ENCODE data around the gene ZNF80.
A peak's percentile ranks its signal among the peaks of the same experiment; 100 is the strongest.
"Not testable (repeated sequence)": the region's sequence is repeated elsewhere in the genome, so short reads cannot be mapped to it uniquely, and the experiment has no call there.

ZNF80 gene

GRCh38 chr3:114237478-114237877 is at the start of gene ZNF80:
ZNF80 (minus strand) TSS chr3:114237578; CDS start chr3:114237074, 504 bp downstream.
- DNase-seq (ENCODE audit: low read depth in 2 of 2): not testable (repeated sequence)

- DNase-seq (ENCODE audit: low read depth in 2 of 2): no peak
Measured at GRCh38 chr3:114286266-114286665, 48.9 kb upstream of the ZNF80 start.

- DNase-seq (ENCODE audit: low read depth in 2 of 2): no peak
Measured at GRCh38 chr3:114285648-114286230, 48.4 kb upstream of the ZNF80 start.

- no peak for DNase-seq (ENCODE audit: low read depth in 2 of 2)
Measured at GRCh38 chr3:114284644-114285043, 47.3 kb upstream of the ZNF80 start.

- DNase-seq (ENCODE audit: low read depth in 2 of 2): not testable (repeated sequence)
Measured at GRCh38 chr3:114276856-114277255, 39.5 kb upstream of the ZNF80 start.

GRCh38 chr3:114274929-114275328 is 37.6 kb upstream of the ZNF80 start:
- DNase-seq (ENCODE audit: low read depth in 2 of 2): no peak

- no peak for DNase-seq (ENCODE audit: low read depth in 2 of 2)
Measured at GRCh38 chr3:114272271-114272670, 34.9 kb upstream of the ZNF80 start.

- DNase-seq (ENCODE audit: low read depth in 2 of 2): no peak
Measured at GRCh38 chr3:114270019-114270418, 32.6 kb upstream of the ZNF80 start.

- no peak for DNase-seq (ENCODE audit: low read depth in 2 of 2)
Measured at GRCh38 chr3:114260152-114260551, 22.8 kb upstream of the ZNF80 start.

GRCh38 chr3:114259566-114259965 is 22.2 kb upstream of the ZNF80 start:
- DNase-seq (ENCODE audit: low read depth in 2 of 2): no peak

GRCh38 chr3:114253505-114253904 is 16.1 kb upstream of the ZNF80 start:
- DNase-seq (ENCODE audit: low read depth in 2 of 2): no peak

- DNase-seq (ENCODE audit: low read depth in 2 of 2): no peak
Measured at GRCh38 chr3:114252954-114253353, 15.6 kb upstream of the ZNF80 start.

GRCh38 chr3:114242947-114243346 is 5.6 kb upstream of the ZNF80 start:
- DNase-seq (ENCODE audit: low read depth in 2 of 2): no peak

- no peak for DNase-seq (ENCODE audit: low read depth in 2 of 2)
Measured at GRCh38 chr3:114241262-114241661, 3.9 kb upstream of the ZNF80 start.

- not testable (repeated sequence) for DNase-seq (ENCODE audit: low read depth in 2 of 2)
Measured at GRCh38 chr3:114238146-114238785, 888 bp upstream of the ZNF80 start.

GRCh38 chr3:114235431-114235830 is 1.9 kb downstream of the ZNF80 start:
- DNase-seq (ENCODE audit: low read depth in 2 of 2): no peak

GRCh38 chr3:114234745-114235144 is 2.6 kb downstream of the ZNF80 start:
- DNase-seq (ENCODE audit: low read depth in 2 of 2): no peak

GRCh38 chr3:114231616-114232015 is 5.8 kb downstream of the ZNF80 start:
- DNase-seq (ENCODE audit: low read depth in 2 of 2): no peak

- no peak for DNase-seq (ENCODE audit: low read depth in 2 of 2)
Measured at GRCh38 chr3:114227076-114227475, 10.3 kb downstream of the ZNF80 start.

GRCh38 chr3:114226313-114226712 is 11.1 kb downstream of the ZNF80 start:
- no peak for DNase-seq (ENCODE audit: low read depth in 2 of 2)

- DNase-seq (ENCODE audit: low read depth in 2 of 2): no peak
Measured at GRCh38 chr3:114223143-114223542, 14.2 kb downstream of the ZNF80 start.

- no peak for DNase-seq (ENCODE audit: low read depth in 2 of 2)
Measured at GRCh38 chr3:114221881-114222264, 15.5 kb downstream of the ZNF80 start.

- DNase-seq (ENCODE audit: low read depth in 2 of 2): peak in 1 of 2 donors; percentile 27
Measured at GRCh38 chr3:114221165-114221880, 16.1 kb downstream of the ZNF80 start.
